Smooth muscle cell (in vitro differentiated cells): Measurements from ENCODE around the gene NMUR1. TPM values are rescaled to one million over a fixed set of nuclear protein-coding genes. Genes with fewer than 3 reads are reported as not detected.
"Not testable (repeated sequence)": the region's sequence is repeated elsewhere in the genome, so short reads cannot be mapped to it uniquely, and the experiment has no call there.

Experiments
- DNase-seq: peaks from one replicate; lab custom pipeline; 2025; ENCODE audit not compliant: unreplicated experiment; lab: John Stamatoyannopoulos, UW
- H2AFZ ChIP-seq: fragments of 200-600 bp; sonication (generic); 2 replicates; pipeline ENCODE4 v1.6.0; 2016; ENCODE audit warnings: antibody characterized with exemption, low read depth, mild to moderate bottlenecking
- H3F3A ChIP-seq: fragments of 200-600 bp; sonication (generic); 2 replicates; pipeline ENCODE4 v1.6.0; 2017; ENCODE audit warnings: antibody characterized with exemption, low read depth
- H3K27ac ChIP-seq: fragments of 200-600 bp; sonication (generic); 2 replicates; pipeline ENCODE4 v1.5.1; 2016; ENCODE audit warnings: low read depth, mild to moderate bottlenecking
- H3K27me3 ChIP-seq: fragments of 200-600 bp; sonication (generic); 2 replicates; pipeline ENCODE4 v1.6.1; 2016; ENCODE audit warnings: low read depth, mild to moderate bottlenecking
- H3K36me3 ChIP-seq: fragments of 200-600 bp; sonication (generic); 2 replicates; pipeline ENCODE4 v1.5.1; 2016; ENCODE audit warnings: low read depth
- H3K4me1 ChIP-seq: fragments of 200-600 bp; sonication (generic); 2 replicates; pipeline ENCODE4 v1.5.1; 2016; ENCODE audit warnings: low read depth
- H3K4me2 ChIP-seq: fragments of 200-600 bp; sonication (generic); 2 replicates; pipeline ENCODE4 v1.6.0; 2016; ENCODE audit warnings: mild to moderate bottlenecking
- H3K4me3 ChIP-seq: fragments of 200-600 bp; sonication (generic); 2 replicates; pipeline ENCODE4 v1.5.1; 2016; ENCODE audit warnings: mild to moderate bottlenecking
- H3K79me2 ChIP-seq: fragments of 200-600 bp; sonication (generic); 2 replicates; pipeline ENCODE4 v1.6.0; 2016; ENCODE audit warnings: low read depth, mild to moderate bottlenecking
- H3K9ac ChIP-seq: fragments of 200-600 bp; sonication (generic); 2 replicates; pipeline ENCODE4 v1.6.0; 2016; ENCODE audit warnings: low read depth
- H3K9me3 ChIP-seq: fragments of 200-600 bp; sonication (generic); replicated peaks from 2 replicates; pipeline ENCODE4 v1.5.1; 2016; ENCODE audit warnings: low read depth
- H4K20me1 ChIP-seq: fragments of 200-600 bp; sonication (generic); 2 replicates; pipeline ENCODE4 v1.6.0; 2016; ENCODE audit warnings: low read depth
- CTCF ChIP-seq: fragments of 200-600 bp; sonication (generic); IDR thresholded peaks from 2 replicates; pipeline ENCODE4 v1.5.1; 2017; ENCODE audit warnings: borderline replicate concordance, mild to moderate bottlenecking, antibody characterized with exemption; ENCODE audit not compliant: insufficient read depth, poor library complexity, severe bottlenecking
- WGBS: methylation state at CpG from one replicate; pipeline ENCODE4 v1.1.7; 2016; ENCODE audit warnings: low lambda C conversion rate; 5-methylcytosine and 5-hydroxymethylcytosine counted together
- polyA plus RNA-seq: library from polyadenylated mRNA; unstranded; fragments of >200 nt; fragmentation: Nextera tagmentation; extraction: Ambion mirVana; gene quantifications from 2 replicates; pipeline ENCODE4 v1.2.1, GENCODE V29; 2016
- total RNA-seq: library from RNA; depleted of rRNA; stranded (reverse); fragments of >200 nt; gene quantifications from 2 replicates; pipeline ENCODE4 v1.2.3, GENCODE V29; 2014

The NMUR1 gene
- total and polyA plus RNA-seq, 2 experiments from 2014 or later: not detected

- Histone ChIP-seq H2AFZ (no peak overlapping the region), H3K27ac (no peak overlapping the region), H3K27me3 (no peaks in the 10 kb centered on the region), H3K9ac (no peak overlapping the region), H3K36me3 (no peaks in the 10 kb centered on the region), H3F3A (no peaks in the 10 kb centered on the region), H4K20me1 (no peaks in the 10 kb centered on the region), H3K79me2 (no peaks in the 10 kb centered on the region), H3K4me3 (no peak overlapping the region), H3K9me3 (no peaks in the 10 kb centered on the region), H3K4me1 (peaks cover 11% of the 10 kb centered on the region), H3K4me2 (no peak overlapping the region)
- TF ChIP-seq CTCF: no peak
- no peak for DNase-seq
- WGBS: 41% methylated on average over 4 of the region's 4 CpGs
Observed at GRCh38 chr2:231571661-231572191, 41.5 kb upstream of the NMUR1 start.

- not testable (repeated sequence) for H3K9me3 ChIP-seq, H3K27ac ChIP-seq, H3K79me2 ChIP-seq, DNase-seq, H3K4me2 ChIP-seq, H3K9ac ChIP-seq, H3K36me3 ChIP-seq, H4K20me1 ChIP-seq, H3K4me3 ChIP-seq, H3F3A ChIP-seq, H3K27me3 ChIP-seq, H2AFZ ChIP-seq
- 88% methylated on average over 5 of the region's 5 CpGs for WGBS
- H3K4me1 ChIP-seq: peaks cover 11% of the 10 kb centered on the region
Observed at GRCh38 chr2:231570915-231571314, 40.7 kb upstream of the NMUR1 start.

DNA sequence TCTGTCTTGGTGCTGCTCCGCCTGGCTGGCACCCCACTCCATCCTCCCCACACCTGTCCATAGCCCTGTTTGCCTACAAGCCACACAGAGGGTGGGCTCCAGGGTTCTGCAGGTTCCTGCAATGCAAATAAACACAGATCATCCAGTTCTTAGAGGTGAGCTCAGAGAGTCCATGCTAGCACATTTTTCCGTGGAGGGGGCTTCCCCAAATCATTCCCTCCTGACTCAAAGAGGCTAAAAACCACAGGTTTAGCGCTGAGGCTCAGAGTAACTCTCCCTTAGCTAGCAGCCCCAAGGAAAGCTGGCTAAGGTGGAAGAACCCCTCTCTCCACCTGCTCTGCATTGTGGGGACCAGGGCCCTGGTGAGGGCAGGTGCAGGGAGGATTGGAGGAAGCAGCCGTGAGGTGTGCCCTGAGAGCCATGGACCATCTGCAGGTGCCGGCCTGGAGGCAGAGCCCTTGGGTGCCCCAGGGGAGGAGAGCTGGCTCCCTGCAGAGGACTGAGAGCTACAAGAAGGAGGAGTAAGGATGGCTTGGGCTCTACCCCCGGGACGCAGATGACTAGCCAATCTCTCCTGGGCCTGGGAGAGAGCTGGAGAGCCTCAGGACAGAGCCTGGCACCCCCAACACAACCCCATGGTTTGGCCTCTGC is 38.7 kb upstream of the NMUR1 start:
- Histone ChIP-seq H3K9me3 (no peaks in the 10 kb centered on the region), H3K4me3 (no peak overlapping the region), H3K27ac (no peak overlapping the region), H3F3A (no peaks in the 10 kb centered on the region), H4K20me1 (no peaks in the 10 kb centered on the region), H2AFZ (no peak overlapping the region), H3K79me2 (no peaks in the 10 kb centered on the region), H3K27me3 (no peaks in the 10 kb centered on the region), H3K4me2 (no peak overlapping the region), H3K4me1 (peaks cover 11% of the 10 kb centered on the region), H3K36me3 (no peaks in the 10 kb centered on the region), H3K9ac (no peak overlapping the region)
- no peak for TF ChIP-seq CTCF
- 92% methylated on average over 7 of the region's 7 CpGs for WGBS
- no peak for DNase-seq

DNA sequence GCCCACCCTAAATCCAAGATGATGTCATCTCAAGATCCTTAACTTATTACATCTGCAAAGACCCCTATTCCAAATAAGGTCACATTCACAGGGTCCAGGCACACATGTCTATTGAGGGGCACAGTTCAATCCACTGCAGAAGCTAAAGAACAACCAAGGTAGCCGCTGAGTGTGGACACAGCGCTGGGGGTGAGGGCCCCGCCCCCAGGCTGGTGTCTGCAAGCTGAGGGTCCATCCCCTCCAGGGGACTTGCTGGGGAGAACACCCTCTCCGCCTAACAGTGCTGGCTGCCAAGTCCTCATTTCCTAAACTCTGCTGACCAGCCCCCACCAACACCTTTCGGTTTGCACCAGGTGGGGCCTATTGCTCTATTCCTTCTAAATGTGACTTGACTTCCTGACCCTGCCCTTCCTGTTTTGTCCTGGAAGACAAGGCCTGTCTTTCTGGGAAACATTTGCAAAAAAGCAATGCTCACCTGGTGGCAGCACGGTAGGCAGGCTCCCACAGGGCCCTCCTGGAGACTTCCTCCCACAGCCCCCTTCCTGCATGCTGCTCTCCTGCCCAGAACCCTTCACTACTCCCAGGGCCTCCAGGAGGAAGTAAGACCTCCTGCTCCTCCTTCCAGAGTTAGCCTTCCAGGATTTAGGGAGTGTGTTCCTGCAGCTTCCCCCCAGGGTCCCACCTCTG is 38.0 kb upstream of the NMUR1 start:
- no peak for DNase-seq
- Histone ChIP-seq H4K20me1 (no peaks in the 10 kb centered on the region), H3K4me1 (peaks cover 8% of the 10 kb centered on the region), H3F3A (no peaks in the 10 kb centered on the region), H3K79me2 (no peaks in the 10 kb centered on the region), H3K9ac (no peak overlapping the region), H3K36me3 (no peaks in the 10 kb centered on the region), H3K4me3 (no peak overlapping the region), H3K9me3 (no peaks in the 10 kb centered on the region), H3K27ac (no peak overlapping the region), H2AFZ (no peak overlapping the region), H3K4me2 (no peak overlapping the region), H3K27me3 (no peaks in the 10 kb centered on the region)
- TF ChIP-seq CTCF: no peak
- 84% methylated on average over 6 of the region's 6 CpGs for WGBS
